Measurements from ENCODE around the gene CDR2. TPM values are rescaled to one million over a fixed set of nuclear protein-coding genes. Genes with fewer than 3 reads are reported as not detected.

The CDR2 gene
- total RNA-seq, 1 experiment from 2014 or later: 14.7 TPM

DNA sequence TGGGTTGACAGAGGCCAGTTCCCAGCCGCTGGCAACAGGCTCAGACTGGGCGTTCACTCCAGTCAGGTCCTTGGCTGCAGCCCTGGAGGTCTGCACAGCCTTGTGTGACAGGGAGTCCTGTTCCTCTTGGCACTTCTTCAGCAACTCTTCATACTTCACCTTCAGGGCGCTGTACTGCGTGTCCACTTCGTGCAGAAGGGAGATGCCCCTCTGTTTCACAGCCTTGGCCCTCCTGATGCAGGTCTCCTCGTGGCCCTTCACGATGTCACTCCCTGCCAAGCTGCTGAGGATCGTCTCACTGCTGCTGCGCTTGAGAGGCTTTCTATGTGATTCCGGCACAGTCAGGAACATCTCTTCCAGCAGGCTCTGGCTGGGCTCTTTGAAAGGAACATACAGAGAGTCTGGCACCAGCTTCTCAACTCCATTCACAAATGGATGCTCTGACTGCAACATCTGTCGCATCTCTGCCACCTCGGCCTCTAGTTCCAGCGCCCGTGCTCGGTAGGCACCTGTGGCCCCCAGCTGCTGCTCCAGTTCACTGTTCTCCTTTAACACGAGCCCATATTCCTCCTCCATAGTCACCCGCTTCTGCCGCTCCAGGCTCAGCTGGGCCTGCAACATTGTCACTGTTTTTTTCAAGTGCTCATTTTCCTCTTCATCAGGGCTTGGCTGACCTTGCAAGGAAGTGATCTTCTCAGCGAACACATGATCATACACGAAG lies 27.2 kb downstream of the CDR2 start:
- Histone ChIP-seq H3K27ac (ENCODE audit: low read length) (no peak overlapping the region), H3K27me3 (ENCODE audit: low read length) (no peaks in the 10 kb centered on the region), H3K9me2 (replicated peaks; ENCODE audit: low read length) (no peaks in the 10 kb centered on the region), H3K4me2 (ENCODE audit: low read length) (no peak overlapping the region), H2AFZ (ENCODE audit: low read length) (no peak overlapping the region), H3K9ac (ENCODE audit: low read length) (no peak overlapping the region), H3K79me2 (ENCODE audit: low read length) (peaks cover 9% of the 10 kb centered on the region), H3K9me3 (ENCODE audit: low read length) (no peaks in the 10 kb centered on the region), H3K4me1 (ENCODE audit: insufficient read depth, low read length) (peaks cover 9% of the 10 kb centered on the region), H3F3A (ENCODE audit: low read length, unreplicated experiment) (no peaks in the 10 kb centered on the region), H3K4me3 (ENCODE audit: low read length) (no peak overlapping the region), H3K36me3 (ENCODE audit: low read depth, low read length) (peaks cover 27% of the 10 kb centered on the region), H4K20me1 (ENCODE audit: low read length) (no peaks in the 10 kb centered on the region)
- POLR2A ChIA-PET (ENCODE audit: unreplicated experiment): no interaction called here
- CTCF ChIA-PET: no interaction called here
- intact Hi-C loops (cut with micrococcal nuclease): no loop called here
- TF ChIP-seq EZH2 (IDR thresholded peaks at IDR 0.05; ENCODE audit: low read length, unreplicated experiment) (no peak), EZH2phosphoT487 (IDR thresholded peaks at IDR 0.05; ENCODE audit: borderline replicate concordance, low read length) (no peak)
- TF ChIP-seq, protein P1, sequence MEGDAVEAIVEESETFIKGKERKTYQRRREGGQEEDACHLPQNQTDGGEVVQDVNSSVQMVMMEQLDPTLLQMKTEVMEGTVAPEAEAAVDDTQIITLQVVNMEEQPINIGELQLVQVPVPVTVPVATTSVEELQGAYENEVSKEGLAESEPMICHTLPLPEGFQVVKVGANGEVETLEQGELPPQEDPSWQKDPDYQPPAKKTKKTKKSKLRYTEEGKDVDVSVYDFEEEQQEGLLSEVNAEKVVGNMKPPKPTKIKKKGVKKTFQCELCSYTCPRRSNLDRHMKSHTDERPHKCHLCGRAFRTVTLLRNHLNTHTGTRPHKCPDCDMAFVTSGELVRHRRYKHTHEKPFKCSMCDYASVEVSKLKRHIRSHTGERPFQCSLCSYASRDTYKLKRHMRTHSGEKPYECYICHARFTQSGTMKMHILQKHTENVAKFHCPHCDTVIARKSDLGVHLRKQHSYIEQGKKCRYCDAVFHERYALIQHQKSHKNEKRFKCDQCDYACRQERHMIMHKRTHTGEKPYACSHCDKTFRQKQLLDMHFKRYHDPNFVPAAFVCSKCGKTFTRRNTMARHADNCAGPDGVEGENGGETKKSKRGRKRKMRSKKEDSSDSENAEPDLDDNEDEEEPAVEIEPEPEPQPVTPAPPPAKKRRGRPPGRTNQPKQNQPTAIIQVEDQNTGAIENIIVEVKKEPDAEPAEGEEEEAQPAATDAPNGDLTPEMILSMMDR (conservative IDR thresholded peaks at IDR 0.05; ENCODE audit: low read depth, low read length): no peak
- BruUV-seq (replicated peaks): no TSS peak
- DNase-seq (no peak), ATAC-seq (no peak)

DNA sequence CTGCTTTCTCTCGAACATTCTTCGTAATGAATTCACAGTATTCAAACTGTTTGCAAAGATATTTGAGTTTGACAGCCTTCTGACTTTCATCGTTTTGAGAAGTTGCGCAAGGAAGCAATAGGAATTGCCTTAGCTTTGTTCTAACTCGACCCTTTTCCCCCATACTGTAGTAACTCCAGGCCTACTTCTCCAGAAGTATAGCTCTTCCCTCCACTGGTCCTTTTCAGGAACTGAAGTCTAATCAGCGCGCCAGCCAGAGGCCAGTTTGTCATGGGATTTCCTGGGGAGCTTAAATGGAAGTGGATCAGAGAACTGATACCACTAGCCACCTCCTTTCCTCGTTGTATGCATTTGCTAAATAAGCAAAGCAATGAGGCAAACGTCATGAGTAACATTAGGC lies 27.9 kb downstream of the CDR2 start:
- Histone ChIP-seq H3K9me2 (replicated peaks; ENCODE audit: low read length) (no peaks in the 10 kb centered on the region), H3K9me3 (ENCODE audit: low read length) (no peaks in the 10 kb centered on the region), H3K27me3 (ENCODE audit: low read length) (no peaks in the 10 kb centered on the region), H3K27ac (ENCODE audit: low read length) (no peak overlapping the region), H3F3A (ENCODE audit: low read length, unreplicated experiment) (no peaks in the 10 kb centered on the region), H3K79me2 (ENCODE audit: low read length) (peaks cover 2% of the 10 kb centered on the region), H4K20me1 (ENCODE audit: low read length) (no peaks in the 10 kb centered on the region), H3K4me3 (ENCODE audit: low read length) (no peak overlapping the region), H3K4me1 (ENCODE audit: insufficient read depth, low read length) (peaks cover 9% of the 10 kb centered on the region), H2AFZ (ENCODE audit: low read length) (no peak overlapping the region), H3K4me2 (ENCODE audit: low read length) (no peak overlapping the region), H3K36me3 (ENCODE audit: low read depth, low read length) (peaks cover 22% of the 10 kb centered on the region), H3K9ac (ENCODE audit: low read length) (no peak overlapping the region)
- ATAC-seq: no peak
- DNase-seq: no peak
- TF ChIP-seq EZH2 (IDR thresholded peaks at IDR 0.05; ENCODE audit: low read length, unreplicated experiment) (no peak), EZH2phosphoT487 (IDR thresholded peaks at IDR 0.05; ENCODE audit: borderline replicate concordance, low read length) (no peak)
- TF ChIP-seq, protein P1 (conservative IDR thresholded peaks at IDR 0.05; ENCODE audit: low read depth, low read length): no peak
- no TSS peak for BruUV-seq (replicated peaks)
- CTCF ChIA-PET: no interaction called here
- POLR2A ChIA-PET (ENCODE audit: unreplicated experiment): no interaction called here
- intact Hi-C loops (cut with micrococcal nuclease): no loop called here

DNA sequence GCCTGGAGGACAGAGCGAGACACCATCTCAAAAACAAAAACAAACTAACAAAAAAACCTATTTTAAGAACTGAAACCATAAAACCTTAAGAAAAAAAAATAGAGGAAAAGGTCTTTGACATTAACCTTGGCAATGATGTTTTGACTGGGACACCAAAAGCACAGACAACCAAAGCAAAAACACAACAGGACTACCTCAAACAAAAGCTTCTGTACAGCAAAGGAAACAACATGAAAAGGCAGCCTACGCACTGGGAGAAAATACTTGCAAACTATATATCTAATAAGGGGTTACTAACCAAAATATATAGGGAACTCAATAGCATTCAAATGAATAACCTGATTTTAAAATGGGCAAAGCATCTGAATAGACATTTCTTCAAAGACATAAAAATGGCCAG lies 32.3 kb downstream of the CDR2 start:
- DNase-seq (no peak), ATAC-seq (no peak)
- TF ChIP-seq EZH2phosphoT487 (IDR thresholded peaks at IDR 0.05; ENCODE audit: borderline replicate concordance, low read length) (no peak), EZH2 (IDR thresholded peaks at IDR 0.05; ENCODE audit: low read length, unreplicated experiment) (no peak)
- TF ChIP-seq, protein P1 (conservative IDR thresholded peaks at IDR 0.05; ENCODE audit: low read depth, low read length): no peak
- Histone ChIP-seq H3K27me3 (ENCODE audit: low read length) (no peaks in the 10 kb centered on the region), H3K9me3 (ENCODE audit: low read length) (no peaks in the 10 kb centered on the region), H3K4me1 (ENCODE audit: insufficient read depth, low read length) (no peaks in the 10 kb centered on the region), H3F3A (ENCODE audit: low read length, unreplicated experiment) (no peaks in the 10 kb centered on the region), H3K27ac (ENCODE audit: low read length) (no peak overlapping the region), H3K9ac (ENCODE audit: low read length) (no peak overlapping the region), H3K4me3 (ENCODE audit: low read length) (no peak overlapping the region), H3K36me3 (ENCODE audit: low read depth, low read length) (peaks cover 7% of the 10 kb centered on the region), H4K20me1 (ENCODE audit: low read length) (no peaks in the 10 kb centered on the region), H2AFZ (ENCODE audit: low read length) (no peak overlapping the region), H3K9me2 (replicated peaks; ENCODE audit: low read length) (no peaks in the 10 kb centered on the region), H3K4me2 (ENCODE audit: low read length) (no peak overlapping the region), H3K79me2 (ENCODE audit: low read length) (no peaks in the 10 kb centered on the region)
- POLR2A ChIA-PET (ENCODE audit: unreplicated experiment): no interaction called here
- BruUV-seq (replicated peaks): no TSS peak
- intact Hi-C loops (cut with micrococcal nuclease): no loop called here
- CTCF ChIA-PET: no interaction called here
